HepG2 (cell line): ENCODE measurements around the gene CCDC192. TPM values are rescaled to one million over a fixed set of nuclear protein-coding genes. Genes with fewer than 3 reads are reported as not detected.

Source experiments
- ATAC-seq: fragments of 200-7000 bp; cut with Tn5 transposase; 3 replicates; pipeline ENCODE4 v1.9.1; 2020; ENCODE audit warnings: mild to moderate bottlenecking, moderate library complexity
- BruUV-seq: library from RNA; stranded (reverse); fragments of 400-500 nt; replicated peaks from 2 replicates; lab custom pipeline; 2021; lab: Mats Ljungman, UMichigan
- CTCF ChIA-PET: fragments of 300-600 bp; formaldehyde crosslinking; extraction: SDS; loops from one replicate; lab custom pipeline; 2021; ENCODE audit warnings: low total read pairs, inconsistent platforms, low intra/inter-chr PET ratio; lab: Yijun Ruan, JAX
- POLR2A ChIA-PET: fragments of 350-600 bp; sonication (Branson Sonifier 250); formaldehyde crosslinking; loops from one replicate; lab custom pipeline; 2020; ENCODE audit warnings: antibody characterized with exemption, inconsistent platforms; lab: Yijun Ruan, JAX
- DNase-seq: peaks from one replicate; pipeline ENCODE4 v3.0.0-alpha.2; 2015; ENCODE audit warnings: low spot score
- FAIRE-seq: peaks from 3 replicates; lab custom pipeline; 2011; peaks lifted over from hg19 to GRCh38; lab: Jason Lieb, UNC
- H2AFZ ChIP-seq: one replicate; pipeline ENCODE4 v1.6.1; 2011; ENCODE audit warnings: low read length, inconsistent platforms
- H3K27ac ChIP-seq: fragments of 300-600 bp; 3 replicates; pipeline ENCODE4 v1.8.0; 2011; ENCODE audit warnings: mixed run types, mild to moderate bottlenecking, mixed read lengths, low read length, inconsistent platforms; ENCODE audit not compliant: insufficient read depth; ENCODE audit errors: extremely low read length
- H3K27me3 ChIP-seq, 2 experiments: fragments of 200-600 bp in 1 of 2; 2 replicates in 1 of 2; 3 replicates in 1 of 2; pipeline versions ENCODE4 v1.6.0 to v1.8.0; 2011; ENCODE audit warnings: low read length in 2 of 2, mild to moderate bottlenecking in 2 of 2, moderate library complexity in 2 of 2, inconsistent platforms in 1 of 2; ENCODE audit not compliant: insufficient read depth in 2 of 2, control insufficient read depth in 1 of 2
- H3K36me3 ChIP-seq, 2 experiments: fragments of 200-600 bp in 1 of 2; replicated peaks in 1 of 2; 2 replicates in 1 of 2; 3 replicates in 1 of 2; pipeline versions ENCODE4 v1.5.1 to v1.8.0; 2011; ENCODE audit warnings: low read length in 2 of 2, inconsistent platforms in 1 of 2; ENCODE audit not compliant: insufficient read depth in 2 of 2, control insufficient read depth in 1 of 2
- H3K4me1 ChIP-seq: 2 replicates; pipeline ENCODE4 v1.5.1; 2012; ENCODE audit warnings: low read length, inconsistent platforms; ENCODE audit not compliant: insufficient read depth
- H3K4me2 ChIP-seq: 2 replicates; pipeline ENCODE4 v1.6.0; 2011; ENCODE audit warnings: low read depth, low read length, inconsistent platforms
- H3K4me3 ChIP-seq, 3 experiments: fragments of 200-600 bp in 1 of 3; sonication (generic), shearing (Covaris generic) in 1 of 3; replicated peaks in 1 of 3; 2 replicates each; pipeline ENCODE4 v1.5.1; 2011 to 2016; ENCODE audit warnings: low read length in 3 of 3, inconsistent platforms in 2 of 3, low read depth in 2 of 3, mild to moderate bottlenecking in 2 of 3, control low read depth in 1 of 3, mixed read lengths in 1 of 3; ENCODE audit not compliant: insufficient read depth in 1 of 3
- H3K79me2 ChIP-seq: one replicate; pipeline ENCODE4 v1.6.1; 2011; ENCODE audit warnings: low read length, inconsistent platforms; ENCODE audit not compliant: insufficient read depth
- H3K9ac ChIP-seq: 2 replicates; pipeline ENCODE4 v1.6.0; 2011; ENCODE audit warnings: mild to moderate bottlenecking, low read depth, low read length, inconsistent platforms; ENCODE audit not compliant: insufficient read depth
- H3K9me3 ChIP-seq: 2 replicates; pipeline ENCODE4 v1.5.1; 2012; ENCODE audit warnings: mild to moderate bottlenecking, low read length
- H4K20me1 ChIP-seq: 2 replicates; pipeline ENCODE4 v1.6.0; 2011; ENCODE audit warnings: inconsistent platforms, mild to moderate bottlenecking, low read length, moderate library complexity; ENCODE audit not compliant: insufficient read depth
- HNF4G ChIP-seq, 2 experiments: sonication (generic) in 1 of 2; formaldehyde crosslinking in 1 of 2; IDR thresholded peaks; 2 replicates each; pipeline versions ENCODE4 v1.4.0 to v1.6.1; 2011 to 2020; ENCODE audit warnings: borderline replicate concordance in 2 of 2, low read depth in 2 of 2, mild to moderate bottlenecking in 2 of 2, low read length in 1 of 2, missing genetic modification reagents in 1 of 2, moderate library complexity in 1 of 2
- MXI1 ChIP-seq: IDR thresholded peaks from 3 replicates; pipeline ENCODE4 v1.6.1; 2012; ENCODE audit warnings: low read depth, low read length, inconsistent platforms, borderline replicate concordance
- PHF21A ChIP-seq: sonication (generic); formaldehyde crosslinking; IDR thresholded peaks from 2 replicates; pipeline ENCODE4 v1.5.0; 2020; ENCODE audit warnings: mild to moderate bottlenecking, missing genetic modification reagents
- RAD51 ChIP-seq: fragments of 450-650 bp; IDR thresholded peaks from 2 replicates; pipeline ENCODE4 v1.6.1; 2016; ENCODE audit warnings: borderline replicate concordance
- RARA ChIP-seq: IDR thresholded peaks from 2 replicates; pipeline ENCODE4 v1.6.1; 2016; ENCODE audit warnings: missing genetic modification reagents, missing compliant biosample characterization
- SALL1 ChIP-seq: sonication (generic); formaldehyde crosslinking; IDR thresholded peaks from 2 replicates; pipeline ENCODE4 v1.8.0; 2022; ENCODE audit warnings: mild to moderate bottlenecking, missing genetic modification reagents
- SAP130 ChIP-seq: IDR thresholded peaks from 2 replicates; pipeline ENCODE4 v1.6.1; 2016; ENCODE audit warnings: low read depth
- SMAD1 ChIP-seq: sonication (generic); formaldehyde crosslinking; IDR thresholded peaks from 2 replicates; pipeline ENCODE4 v1.4.0; 2020; ENCODE audit warnings: missing genetic modification reagents, low read depth, mild to moderate bottlenecking, borderline replicate concordance
- SMC3 ChIP-seq: IDR thresholded peaks from 2 replicates; pipeline ENCODE4 v1.6.1; 2011; ENCODE audit warnings: low read length, improper control_type of control experiment
- ZFP36L1 ChIP-seq: sonication (generic); formaldehyde crosslinking; IDR thresholded peaks from 2 replicates; pipeline ENCODE4 v1.8.0; 2022; ENCODE audit warnings: mild to moderate bottlenecking, missing genetic modification reagents, moderate library complexity
- ZNF792 ChIP-seq: IDR thresholded peaks from 2 replicates; pipeline ENCODE4 v1.6.1; 2016
- WGBS: methylation state at CpG from one replicate; pipeline ENCODE4 v1.1.6; 2017; ENCODE audit warnings: low lambda C conversion rate; 5-methylcytosine and 5-hydroxymethylcytosine counted together
- in situ Hi-C: cut with HindIII; loops from 2 replicates; pipeline ENCODE4 v1.10.0; 2017; ENCODE audit warnings: low pct_unique_long_range_greater_than_20kb; ENCODE audit not compliant: extremely low pct_ligation_motif_present
- intact Hi-C: fragments of 100-400 bp; cut with micrococcal nuclease; formaldehyde crosslinking; loops from one replicate; pipeline ENCODE4 v1.10.0; 2022; ENCODE audit not compliant: unreplicated experiment
- polyA plus RNA-seq, 8 experiments: library from polyadenylated mRNA; depleted of rRNA in 3 of 8; stranded (reverse) in 7 of 8; unstranded in 1 of 8; fragments of >200 nt; fragmentation: Illumina TruSeq in 4 of 8; extraction: Trizol in 4 of 8; gene quantifications; 2 replicates each; pipeline versions ENCODE4 v1.2.1 to v1.2.3, GENCODE V29; 2011 to 2016; ENCODE audit warnings: low read depth in 4 of 8, missing spikeins in 1 of 8, mixed read lengths in 1 of 8; ENCODE audit not compliant: insufficient read depth in 1 of 8
- total RNA-seq, 5 experiments: library from RNA; depleted of rRNA; stranded (reverse); fragments of >200 nt; fragmentation: Illumina TruSeq; extraction: Trizol; gene quantifications; 2 replicates each; pipeline ENCODE4 v1.2.3, GENCODE V29; 2016; ENCODE audit warnings: low read depth in 1 of 5
- TF ChIP-seq, protein P1 (sequence below): sonication (generic); formaldehyde crosslinking; IDR thresholded peaks from 2 replicates; pipeline ENCODE4 v1.8.0; 2022; ENCODE audit warnings: missing genetic modification reagents, mild to moderate bottlenecking, inconsistent platforms, borderline replicate concordance
- TF ChIP-seq, protein P2 (sequence below), 2 experiments: sonication (generic) in 1 of 2; formaldehyde crosslinking in 1 of 2; IDR thresholded peaks; 2 replicates each; pipeline versions ENCODE4 v1.5.1 to v1.6.1; 2011 to 2020; ENCODE audit warnings: borderline replicate concordance in 1 of 2, low read depth in 1 of 2, low read length in 1 of 2, mild to moderate bottlenecking in 1 of 2, missing genetic modification reagents in 1 of 2, moderate library complexity in 1 of 2
- TF ChIP-seq, protein P3 (sequence below): sonication (generic); formaldehyde crosslinking; IDR thresholded peaks from 2 replicates; pipeline ENCODE4 v1.4.0; 2020; ENCODE audit warnings: missing genetic modification reagents, mild to moderate bottlenecking, borderline replicate concordance
- TF ChIP-seq, protein P4 (sequence below): sonication (generic); IDR thresholded peaks from 2 replicates; pipeline ENCODE4 v1.6.1; 2016; ENCODE audit warnings: low read depth, borderline replicate concordance

The CCDC192 gene
- total and polyA plus RNA-seq, 2 of the 13 experiments (the other 11 are each of a cell fraction or from before 2014, with no cell fraction given) = not detected

DNA sequence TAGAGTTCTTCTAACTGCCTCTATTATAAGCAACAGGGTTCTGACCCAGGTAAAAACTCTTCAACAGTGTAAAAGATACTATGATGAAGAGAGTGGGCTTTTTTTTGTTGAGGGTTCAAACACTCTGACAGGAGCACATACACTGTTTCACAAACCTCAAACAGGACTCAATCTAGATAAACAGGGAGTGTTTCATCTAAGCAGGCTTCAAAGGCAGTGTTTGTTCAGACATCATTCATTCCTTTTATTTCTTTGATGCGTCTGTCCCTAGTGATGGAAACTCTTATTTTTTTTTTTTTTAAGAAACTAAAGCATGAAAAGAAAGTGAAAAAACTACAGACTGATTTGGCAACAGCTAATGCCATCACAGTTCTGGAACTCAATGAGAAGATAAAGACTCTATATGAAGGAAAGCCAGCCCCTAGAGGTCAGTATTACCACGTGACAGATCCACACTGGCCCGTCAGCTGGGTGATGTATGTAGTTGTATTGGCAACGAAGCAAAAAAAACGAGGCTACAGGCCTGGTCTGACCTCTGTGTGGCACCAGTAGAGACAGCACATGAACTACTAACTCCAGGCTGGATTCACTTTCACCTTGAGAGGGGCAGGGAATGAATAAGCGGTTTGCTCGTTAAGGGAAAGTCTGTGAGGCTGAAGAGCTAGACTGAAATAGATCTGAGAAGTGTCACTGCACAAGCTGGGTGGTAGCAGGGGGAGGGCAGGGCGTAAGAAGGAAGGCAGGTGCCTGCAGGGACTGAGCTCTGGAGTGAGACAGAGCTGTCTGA is 172.2 kb downstream of the CCDC192 start:
- Histone ChIP-seq H3K4me1 (peaks cover 9% of the 10 kb centered on the region), H3K9me3 (no peaks in the 10 kb centered on the region), H3K79me2 (no peaks in the 10 kb centered on the region), H2AFZ (no peak overlapping the region), H3K4me2 (peak overlapping the region; percentile 58; the same call in 1 of the 2 replicates), H3K9ac (no peak overlapping the region), H3K27me3 (no peaks in the 10 kb centered on the region), H3K4me3 (no peak overlapping the region), H3K27ac (no peak overlapping the region), H3K36me3 (no peaks in the 10 kb centered on the region), H4K20me1 (no peaks in the 10 kb centered on the region)
- POLR2A ChIA-PET = no interaction called here
- ATAC-seq (peak; percentile 98), DNase-seq (peak; percentile 75), FAIRE-seq (peak; percentile 87)
- CTCF ChIA-PET = interaction anchor here (2.3 kb wide), 1 partner anchor 325 kb away, joined by 27 read pairs; no protein-coding TSS in a partner anchor
- in situ Hi-C loops = loop anchor here (5.0 to 25.0 kb wide), 2 partner anchors 212 to 327 kb away; partner anchors contain the start of gene SLC12A2
- 4% methylated on average over 8 of the region's 8 CpGs for WGBS
- intact Hi-C loops = loop anchor here (1.0 to 5.0 kb wide), 3 partner anchors 207 to 624 kb away; partner anchors contain the start of gene SLC12A2
- BruUV-seq = no TSS peak
- TF ChIP-seq RARA (CRISPR knock-in tag) = 0 out of 2 replicates have a peak, but pooled peaks have one; percentile 31
- TF ChIP-seq SMAD1 (CRISPR knock-in tag) = no peak
- peak; percentile 69; the same call in 1 of the 2 replicates for TF ChIP-seq RAD51
- TF ChIP-seq SMC3 = peak; percentile 48
- TF ChIP-seq, protein P1, sequence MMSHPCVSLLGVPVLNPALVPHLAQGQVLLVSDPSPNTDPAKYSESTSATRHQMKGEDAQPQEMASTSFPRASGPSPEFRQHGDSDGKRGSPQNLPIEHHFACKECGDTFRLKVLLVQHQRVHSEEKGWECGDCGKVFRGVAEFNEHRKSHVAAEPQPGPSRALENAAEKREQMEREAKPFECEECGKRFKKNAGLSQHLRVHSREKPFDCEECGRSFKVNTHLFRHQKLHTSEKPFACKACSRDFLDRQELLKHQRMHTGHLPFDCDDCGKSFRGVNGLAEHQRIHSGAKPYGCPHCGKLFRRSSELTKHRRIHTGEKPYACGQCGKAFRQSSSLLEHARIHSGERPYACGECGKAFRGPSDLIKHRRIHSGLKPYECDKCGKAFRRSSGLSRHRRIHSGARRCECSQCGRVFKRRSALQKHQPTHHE = no peak
- 0 out of 3 replicates have a peak, but pooled peaks have one; percentile 20 for TF ChIP-seq MXI1
- TF ChIP-seq, protein P2, sequence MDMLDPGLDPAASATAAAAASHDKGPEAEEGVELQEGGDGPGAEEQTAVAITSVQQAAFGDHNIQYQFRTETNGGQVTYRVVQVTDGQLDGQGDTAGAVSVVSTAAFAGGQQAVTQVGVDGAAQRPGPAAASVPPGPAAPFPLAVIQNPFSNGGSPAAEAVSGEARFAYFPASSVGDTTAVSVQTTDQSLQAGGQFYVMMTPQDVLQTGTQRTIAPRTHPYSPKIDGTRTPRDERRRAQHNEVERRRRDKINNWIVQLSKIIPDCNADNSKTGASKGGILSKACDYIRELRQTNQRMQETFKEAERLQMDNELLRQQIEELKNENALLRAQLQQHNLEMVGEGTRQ (IDR thresholded peaks at IDR 0.05; ENCODE audit: low read depth, low read length) = peak; percentile 70
- TF ChIP-seq, protein P2 (CRISPR knock-in tag; IDR thresholded peaks at IDR 0.05; ENCODE audit: borderline replicate concordance) = peak; percentile 30; the same call in 1 of the 2 replicates
- TF ChIP-seq, protein P3, sequence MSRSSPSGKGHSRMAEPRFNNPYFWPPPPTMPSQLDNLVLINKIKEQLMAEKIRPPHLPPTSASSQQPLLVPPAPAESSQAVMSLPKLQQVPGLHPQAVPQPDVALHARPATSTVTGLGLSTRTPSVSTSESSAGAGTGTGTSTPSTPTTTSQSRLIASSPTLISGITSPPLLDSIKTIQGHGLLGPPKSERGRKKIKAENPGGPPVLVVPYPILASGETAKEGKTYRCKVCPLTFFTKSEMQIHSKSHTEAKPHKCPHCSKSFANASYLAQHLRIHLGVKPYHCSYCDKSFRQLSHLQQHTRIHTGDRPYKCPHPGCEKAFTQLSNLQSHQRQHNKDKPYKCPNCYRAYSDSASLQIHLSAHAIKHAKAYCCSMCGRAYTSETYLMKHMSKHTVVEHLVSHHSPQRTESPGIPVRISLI = peak; percentile 87; the same call in 1 of the 2 replicates
- TF ChIP-seq SAP130 (CRISPR knock-in tag) = 0 out of 2 replicates have a peak, but pooled peaks have one; percentile 20
- TF ChIP-seq SALL1 (CRISPR knock-in tag) = peak; percentile 27; the same call in 1 of the 2 replicates
- 0 out of 2 replicates have a peak, but pooled peaks have one; percentile 29 for TF ChIP-seq ZNF792 (CRISPR knock-in tag)
- TF ChIP-seq PHF21A (CRISPR knock-in tag) = no peak
- no peak for TF ChIP-seq ZFP36L1 (CRISPR knock-in tag)
- TF ChIP-seq, protein P4, sequence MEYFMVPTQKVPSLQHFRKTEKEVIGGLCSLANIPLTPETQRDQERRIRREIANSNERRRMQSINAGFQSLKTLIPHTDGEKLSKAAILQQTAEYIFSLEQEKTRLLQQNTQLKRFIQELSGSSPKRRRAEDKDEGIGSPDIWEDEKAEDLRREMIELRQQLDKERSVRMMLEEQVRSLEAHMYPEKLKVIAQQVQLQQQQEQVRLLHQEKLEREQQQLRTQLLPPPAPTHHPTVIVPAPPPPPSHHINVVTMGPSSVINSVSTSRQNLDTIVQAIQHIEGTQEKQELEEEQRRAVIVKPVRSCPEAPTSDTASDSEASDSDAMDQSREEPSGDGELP = peak; percentile 84
- TF ChIP-seq HNF4G (IDR thresholded peaks at IDR 0.05; ENCODE audit: borderline replicate concordance, low read depth, low read length) = no peak
- no peak for TF ChIP-seq HNF4G (CRISPR knock-in tag; IDR thresholded peaks at IDR 0.05; ENCODE audit: borderline replicate concordance, low read depth)
